Neuronal stem cell (in vitro differentiated cells): ENCODE measurements around the gene XXYLT1.

Experiments used
- DNase-seq: peaks from one replicate; pipeline ENCODE4 v3.0.0-alpha.2; 2013; ENCODE audit warnings: low spot score
- H2AFZ ChIP-seq: one replicate; pipeline ENCODE4 v1.6.1; 2013; ENCODE audit warnings: mild to moderate bottlenecking, low read length, inconsistent platforms
- H2AK5ac ChIP-seq: 2 replicates; pipeline ENCODE4 v1.6.1; 2013; ENCODE audit warnings: low read depth, mild to moderate bottlenecking, inconsistent platforms, low read length, moderate library complexity, mixed read lengths
- H2BK120ac ChIP-seq: 2 replicates; pipeline ENCODE4 v1.6.1; 2013; ENCODE audit warnings: low read depth, mild to moderate bottlenecking, inconsistent platforms, low read length, moderate library complexity, mixed read lengths
- H2BK12ac ChIP-seq: one replicate; pipeline ENCODE4 v1.6.1; 2013; ENCODE audit warnings: low read length, inconsistent platforms
- H2BK15ac ChIP-seq: 2 replicates; pipeline ENCODE4 v1.6.1; 2013; ENCODE audit warnings: mild to moderate bottlenecking, low read length, inconsistent platforms, mixed read lengths
- H2BK5ac ChIP-seq: one replicate; pipeline ENCODE4 v1.6.1; 2013; ENCODE audit warnings: inconsistent platforms, mild to moderate bottlenecking, low read length, moderate library complexity
- H3K14ac ChIP-seq: one replicate; pipeline ENCODE4 v1.6.1; 2013; ENCODE audit warnings: low read length, inconsistent platforms
- H3K18ac ChIP-seq: 2 replicates; pipeline ENCODE4 v1.6.1; 2013; ENCODE audit warnings: low read length, inconsistent platforms
- H3K23ac ChIP-seq: 2 replicates; pipeline ENCODE4 v1.6.1; 2013; ENCODE audit warnings: low read depth, mild to moderate bottlenecking, mixed read lengths, low read length, inconsistent platforms; ENCODE audit not compliant: poor library complexity
- H3K27ac ChIP-seq: replicated peaks from 3 replicates; pipeline ENCODE4 v1.5.1; 2013; ENCODE audit warnings: low read length, inconsistent platforms
- H3K27me3 ChIP-seq, 3 experiments: 2 replicates each; pipeline ENCODE4 v1.6.1; 2013; ENCODE audit warnings: low read length in 3 of 3, mild to moderate bottlenecking in 2 of 3, inconsistent platforms in 1 of 3, low read depth in 1 of 3, mixed read lengths in 1 of 3, moderate library complexity in 1 of 3; ENCODE audit not compliant: control insufficient read depth in 3 of 3, insufficient read depth in 3 of 3
- H3K36me3 ChIP-seq, 2 donors: replicated peaks in 1 of 2; 2 replicates each; pipeline ENCODE4 v1.6.1; 2013; ENCODE audit warnings: low read length in 2 of 2; ENCODE audit not compliant: control insufficient read depth in 2 of 2, insufficient read depth in 2 of 2
- H3K4ac ChIP-seq: 2 replicates; pipeline ENCODE4 v1.6.1; 2013; ENCODE audit warnings: inconsistent platforms, mild to moderate bottlenecking, low read length, moderate library complexity
- H3K4me1 ChIP-seq, 2 donors: 1 replicate in 1 of 2; 2 replicates in 1 of 2; pipeline ENCODE4 v1.6.1; 2013; ENCODE audit warnings: low read length in 2 of 2, low read depth in 1 of 2; ENCODE audit not compliant: control insufficient read depth in 2 of 2, insufficient read depth in 1 of 2
- H3K4me2 ChIP-seq: one replicate; pipeline ENCODE4 v1.6.1; 2013; ENCODE audit warnings: mild to moderate bottlenecking, low read length, inconsistent platforms; ENCODE audit not compliant: insufficient read depth, poor library complexity, severe bottlenecking
- H3K4me3 ChIP-seq, 2 donors: 2 replicates each; pipeline ENCODE4 v1.5.1; 2013; ENCODE audit warnings: low read length in 2 of 2, mild to moderate bottlenecking in 2 of 2, inconsistent platforms in 1 of 2, moderate library complexity in 1 of 2
- H3K79me1 ChIP-seq: one replicate; pipeline ENCODE4 v1.6.1; 2013; ENCODE audit warnings: low read depth, mild to moderate bottlenecking, inconsistent platforms, low read length, moderate library complexity
- H3K9ac ChIP-seq: one replicate; pipeline ENCODE4 v1.6.1; 2013; ENCODE audit warnings: mild to moderate bottlenecking, low read depth, low read length, inconsistent platforms; ENCODE audit not compliant: poor library complexity
- H3K9me3 ChIP-seq, 2 donors: replicated peaks in 1 of 2; 2 replicates each; pipeline versions ENCODE3 to v1.6.1; 2013; ENCODE audit warnings: low read length in 2 of 2, mild to moderate bottlenecking in 2 of 2, inconsistent platforms in 1 of 2, low read depth in 1 of 2, mixed read lengths in 1 of 2, moderate library complexity in 1 of 2; ENCODE audit not compliant: control insufficient read depth in 2 of 2, insufficient read depth in 1 of 2
- H4K8ac ChIP-seq: one replicate; pipeline ENCODE4 v1.6.1; 2013; ENCODE audit warnings: low read depth, mild to moderate bottlenecking, inconsistent platforms, low read length, moderate library complexity
- H4K91ac ChIP-seq: one replicate; pipeline ENCODE4 v1.6.1; 2013; ENCODE audit warnings: low read length, low read depth, mild to moderate bottlenecking, inconsistent platforms; ENCODE audit not compliant: poor library complexity
- WGBS, 2 donors: extraction: QIAGEN DNeasy Blood & Tissue Kit; methylation state at CpG; one replicate each; pipeline ENCODE4 v1.1.7; 2013; ENCODE audit warnings: missing lambda C conversion rate in 2 of 2, mixed read lengths in 1 of 2; ENCODE audit not compliant: insufficient read length in 2 of 2, insufficient replicate concordance in 1 of 2; ENCODE audit errors: extremely low coverage in 2 of 2; 5-methylcytosine and 5-hydroxymethylcytosine counted together

XXYLT1 gene

DNA sequence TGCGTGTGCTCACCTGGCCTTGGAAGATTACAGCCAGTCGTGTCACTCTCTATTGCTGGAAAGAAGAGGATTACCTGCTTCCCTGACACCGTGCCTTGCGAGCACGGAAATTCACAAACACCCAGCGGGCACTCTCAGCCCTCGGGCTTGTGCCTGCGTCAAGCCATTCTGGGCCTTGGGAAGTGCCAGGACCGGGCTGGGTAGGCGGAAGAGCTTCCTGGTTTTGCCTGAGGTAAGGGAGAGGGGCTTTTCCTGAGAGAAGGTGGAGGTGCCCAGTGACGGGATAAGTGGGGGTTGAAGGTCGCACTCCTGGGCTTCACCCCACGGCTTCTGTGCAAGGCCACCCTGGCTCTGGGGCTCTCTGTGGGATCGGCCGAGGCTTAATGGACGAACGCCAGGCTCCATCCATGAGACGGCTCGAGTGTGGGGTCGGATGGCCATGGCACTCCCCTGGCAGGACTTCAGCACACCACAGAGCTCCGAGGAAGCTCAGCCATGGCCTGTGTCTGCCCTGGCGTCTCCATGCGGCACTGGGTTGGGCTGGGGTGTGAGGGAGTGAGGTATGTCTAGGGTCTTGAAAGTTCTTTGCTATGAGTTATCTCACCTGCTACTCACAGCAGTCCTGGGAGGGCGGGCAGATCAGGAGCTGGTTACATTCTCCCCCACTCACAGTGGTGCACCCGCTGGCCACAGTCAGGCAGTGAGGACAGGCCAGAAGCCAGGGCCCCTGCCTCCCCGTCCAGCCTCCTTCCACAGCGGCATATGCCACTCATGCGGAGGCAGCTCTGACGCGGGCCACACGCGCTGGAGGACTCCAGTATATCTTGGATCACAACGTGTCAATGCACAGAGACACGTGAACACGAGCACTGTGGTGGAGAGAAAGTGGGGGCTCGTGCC is 209.0 kb downstream of the XXYLT1 start:
- no peak overlapping the region for H3K27ac ChIP-seq
- peak overlapping the region; percentile 69 for H3K23ac ChIP-seq
- H2BK5ac ChIP-seq = no peak overlapping the region
- H3K4ac ChIP-seq = no peak overlapping the region
- H4K8ac ChIP-seq = no peak overlapping the region
- no peak overlapping the region for H2BK120ac ChIP-seq
- peak overlapping the region; percentile 22 for H4K91ac ChIP-seq
- no peaks in the 10 kb centered on the region for H3K9me3 ChIP-seq
- peaks cover 2 to 19% of the 10 kb centered on the region in 2 donors for H3K4me1 ChIP-seq
- peak overlapping the region; percentile 86 for H3K18ac ChIP-seq
- no peak for DNase-seq
- peak overlapping the region; percentile 2 for H2AK5ac ChIP-seq
- no peak overlapping the region for H3K14ac ChIP-seq
- no peak overlapping the region for H3K4me2 ChIP-seq
- peak overlapping the region; percentile 76 for H2AFZ ChIP-seq
- no peak overlapping the region for H2BK12ac ChIP-seq
- WGBS, 2 donors = no CpG with 5 or more reads among the region's 36 CpGs
- no peak overlapping the region for H3K9ac ChIP-seq
- H3K27me3 ChIP-seq = no peaks in the 10 kb centered on the region
- H3K36me3 ChIP-seq = peaks cover 0 to 4% of the 10 kb centered on the region in 2 donors
- H3K79me1 ChIP-seq = no peaks in the 10 kb centered on the region
- peak overlapping the region; percentile 71 for H2BK15ac ChIP-seq
- no peak overlapping the region for H3K4me3 ChIP-seq

DNA sequence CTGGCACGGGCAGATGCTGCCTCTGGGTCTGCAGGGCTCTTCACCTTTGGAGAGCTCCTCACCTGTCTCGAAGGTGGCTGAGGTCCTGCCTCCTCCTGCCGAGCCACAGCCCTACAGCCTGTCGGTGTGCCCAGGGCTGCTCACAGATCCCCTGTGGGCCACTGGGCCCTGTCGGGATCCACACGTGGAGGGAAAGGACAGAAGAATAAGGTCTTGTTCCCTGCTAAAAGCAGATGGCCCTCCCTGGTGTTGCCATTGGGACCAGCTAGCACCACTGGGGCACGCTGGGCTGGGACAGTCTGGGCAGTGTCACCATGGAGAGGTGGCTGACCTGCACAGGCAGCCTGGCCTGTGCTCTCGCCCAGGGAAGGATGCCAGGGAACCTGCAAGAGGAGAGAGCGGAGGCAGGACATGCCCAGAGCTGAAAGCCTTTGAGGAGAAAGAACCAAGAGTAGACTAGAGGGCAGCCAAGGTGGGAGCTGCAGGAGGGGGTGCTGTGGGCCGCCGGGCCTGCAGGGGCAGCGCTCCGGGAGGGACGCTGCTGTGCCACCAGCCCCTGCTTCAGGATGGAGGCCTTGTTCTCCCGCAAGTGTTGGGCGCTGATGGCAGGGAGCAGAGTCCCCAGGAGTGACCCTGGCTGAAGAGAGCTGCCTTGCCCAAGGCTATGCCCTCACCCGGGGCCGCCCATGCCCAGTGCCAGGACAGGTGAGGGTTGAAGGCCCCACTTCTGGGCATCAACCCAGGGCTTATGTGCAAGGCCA is 210.2 kb downstream of the XXYLT1 start:
- H4K91ac ChIP-seq = no peak overlapping the region
- H3K23ac ChIP-seq = peak overlapping the region; percentile 40
- no peak overlapping the region for H3K27ac ChIP-seq
- no peak overlapping the region for H3K9ac ChIP-seq
- H3K4me1 ChIP-seq = peaks cover 2 to 19% of the 10 kb centered on the region in 2 donors
- H2BK12ac ChIP-seq = peak overlapping the region; percentile 87
- no peaks in the 10 kb centered on the region for H3K27me3 ChIP-seq
- H2AK5ac ChIP-seq = peak overlapping the region; percentile 59
- no peak overlapping the region for H3K4me3 ChIP-seq
- H3K9me3 ChIP-seq = no peaks in the 10 kb centered on the region
- H3K14ac ChIP-seq = no peak overlapping the region
- H3K18ac ChIP-seq = peak overlapping the region; percentile 84
- peak overlapping the region; percentile 44 for H2BK5ac ChIP-seq
- DNase-seq = no peak
- peak overlapping the region; percentile 45 for H3K4ac ChIP-seq
- no peak overlapping the region for H4K8ac ChIP-seq
- peak overlapping the region; percentile 76 for H2AFZ ChIP-seq
- no peak overlapping the region for H3K4me2 ChIP-seq
- H3K36me3 ChIP-seq = no peaks in the 10 kb centered on the region
- no CpG with 5 or more reads among the region's 18 CpGs for WGBS, 2 donors
- no peak overlapping the region for H2BK120ac ChIP-seq
- H3K79me1 ChIP-seq = no peaks in the 10 kb centered on the region
- H2BK15ac ChIP-seq = peak overlapping the region; percentile 14

DNA sequence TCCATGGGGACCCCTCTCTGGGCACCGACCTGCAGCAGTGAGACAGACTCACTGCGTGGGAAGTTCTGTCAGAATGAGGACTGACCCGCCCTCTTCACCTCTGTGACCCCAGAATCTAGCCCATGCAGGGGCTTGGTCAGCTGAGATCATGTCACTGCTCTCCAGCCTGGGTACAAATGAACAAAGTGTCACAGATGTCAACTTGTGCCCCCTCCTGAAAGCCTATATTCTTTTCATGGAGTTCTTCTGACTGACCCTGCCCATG is 210.8 kb downstream of the XXYLT1 start:
- peak overlapping the region; percentile 14 for H2BK15ac ChIP-seq

More for the DNA sequence above, 210.8 kb downstream of the XXYLT1 start:
- Histone ChIP-seq H3K4me1 (peaks cover 2 to 19% of the 10 kb centered on the region in 2 donors), H3K27me3 (no peaks in the 10 kb centered on the region), H4K91ac (no peak overlapping the region), H3K9me3 (no peaks in the 10 kb centered on the region), H2AK5ac (peak overlapping the region; percentile 59), H2BK120ac (no peak overlapping the region), H2BK12ac (no peak overlapping the region), H3K79me1 (no peaks in the 10 kb centered on the region), H3K18ac (peak overlapping the region; percentile 40), H2AFZ (no peak overlapping the region), H3K27ac (no peak overlapping the region), H2BK5ac (peak overlapping the region; percentile 44), H3K36me3 (no peaks in the 10 kb centered on the region), H3K14ac (peak overlapping the region; percentile 47), H3K4me3 (no peak overlapping the region), H3K4me2 (no peak overlapping the region), H3K9ac (no peak overlapping the region), H4K8ac (no peak overlapping the region), H3K4ac (no peak overlapping the region), H3K23ac (no peak overlapping the region)
- no CpG with 5 or more reads among the region's 3 CpGs for WGBS, 2 donors
- DNase-seq = no peak
